Daoy (cell line): Measurements from ENCODE around the gene CEP85L. TPM values are rescaled to one million over a fixed set of nuclear protein-coding genes. Genes with fewer than 3 reads are reported as not detected.

Experiments
- DNase-seq: peaks from one replicate; pipeline ENCODE4 v3.0.0-alpha.2; 2015; ENCODE audit warnings: low read depth
- total RNA-seq: library from RNA; depleted of rRNA; stranded (reverse); fragments of >200 nt; shearing (Covaris generic); gene quantifications from 2 replicates; pipeline ENCODE4 v1.2.3, GENCODE V29; 2014

CEP85L gene
- total RNA-seq, 1 experiment from 2014 or later = 7.0 TPM

GRCh38 chr6:118621799-118622470 is 29.5 kb downstream of the CEP85L start:
- DNase-seq = no peak

- no peak for DNase-seq
Measured at GRCh38 chr6:118620202-118620601, 31.2 kb downstream of the CEP85L start.

GRCh38 chr6:118618676-118619377 is 32.6 kb downstream of the CEP85L start:
- peak; percentile 51 for DNase-seq

- DNase-seq = no peak
Measured at GRCh38 chr6:118617417-118617816, 34.0 kb downstream of the CEP85L start.

GRCh38 chr6:118611334-118611733 is 40.1 kb downstream of the CEP85L start:
- no peak for DNase-seq

GRCh38 chr6:118606858-118607257 is 44.5 kb downstream of the CEP85L start:
- DNase-seq = no peak

GRCh38 chr6:118606268-118606667 is 45.1 kb downstream of the CEP85L start:
- DNase-seq = no peak

GRCh38 chr6:118603372-118603771 is 48.0 kb downstream of the CEP85L start:
- no peak for DNase-seq

- DNase-seq = no peak
Measured at GRCh38 chr6:118602300-118602699, 49.1 kb downstream of the CEP85L start.

- DNase-seq = no peak
Measured at GRCh38 chr6:118598324-118598723, 53.1 kb downstream of the CEP85L start.

GRCh38 chr6:118597636-118598035 is 53.8 kb downstream of the CEP85L start:
- no peak for DNase-seq

- DNase-seq = no peak
Measured at GRCh38 chr6:118596774-118597320, 54.5 kb downstream of the CEP85L start.

GRCh38 chr6:118594877-118595276 is 56.5 kb downstream of the CEP85L start:
- DNase-seq = no peak

- DNase-seq = no peak
Measured at GRCh38 chr6:118591897-118592296, 59.5 kb downstream of the CEP85L start.

- no peak for DNase-seq
Measured at GRCh38 chr6:118589649-118590365, 61.6 kb downstream of the CEP85L start.

- DNase-seq = no peak
Measured at GRCh38 chr6:118589186-118589585, 62.2 kb downstream of the CEP85L start.

- no peak for DNase-seq
Measured at GRCh38 chr6:118588626-118589025, 62.8 kb downstream of the CEP85L start.

- DNase-seq = no peak
Measured at GRCh38 chr6:118586746-118587485, 64.5 kb downstream of the CEP85L start.

- no peak for DNase-seq
Measured at GRCh38 chr6:118584911-118585310, 66.5 kb downstream of the CEP85L start.

GRCh38 chr6:118581489-118581959 is 69.9 kb downstream of the CEP85L start:
- DNase-seq = no peak

GRCh38 chr6:118580585-118581419 is 70.6 kb downstream of the CEP85L start:
- peak; percentile 51 for DNase-seq
